ENCODE results near the gene LIPA. TPM values are rescaled to one million over a fixed set of nuclear protein-coding genes. Genes with fewer than 3 reads are reported as not detected.

Gene LIPA
- polyA plus RNA-seq, 1 donor (not counting 4 experiments of a cell fraction or from before 2014, with no cell fraction given): 156 TPM

DNA sequence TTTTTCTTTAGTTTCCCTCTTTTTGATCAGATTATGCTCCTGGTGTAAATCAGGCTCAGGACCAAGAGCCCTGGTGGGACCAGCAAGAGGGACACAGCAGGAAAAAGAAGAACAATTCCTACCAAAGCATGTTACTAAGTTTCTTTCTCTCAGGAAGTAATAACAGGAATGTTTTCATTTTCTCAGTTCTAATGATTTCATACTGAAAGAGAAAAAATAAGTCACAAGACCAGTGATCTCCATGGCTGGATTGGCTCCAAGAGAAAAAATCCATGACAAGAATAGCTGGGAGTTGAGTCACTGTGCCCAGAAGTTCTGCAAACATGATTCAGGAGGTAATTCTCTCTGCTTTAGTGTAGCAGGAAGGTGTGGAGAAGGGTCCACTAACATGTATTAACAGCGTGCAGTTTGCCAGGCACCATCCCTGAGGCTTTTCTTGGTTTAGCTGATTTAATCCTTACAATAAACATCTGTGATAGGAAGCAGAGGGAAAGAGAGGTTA lies 26.5 kb upstream of the LIPA start:
- dilution Hi-C loops (cut with MboI; ENCODE audit: extremely low pct_ligation_motif_present, low sequenced_read_pairs): no loop called here
- Histone ChIP-seq H3K9ac (ENCODE audit: control insufficient read depth, extremely low read depth, insufficient read depth, low read length) (peak overlapping the region; percentile 79), H3K27me3 (ENCODE audit: control insufficient read depth, extremely low read depth, insufficient read depth, low read length) (no peaks in the 10 kb centered on the region), H3K36me3 (ENCODE audit: control insufficient read depth in 2 of 2, extremely low read depth in 1 of 2, insufficient read depth in 2 of 2, low read length in 2 of 2) (no peaks in the 10 kb centered on the region), H3K9me3 (ENCODE audit: control insufficient read depth, low read depth, low read length) (no peaks in the 10 kb centered on the region), H4K20me1 (ENCODE audit: control insufficient read depth, extremely low read depth, insufficient read depth, low read length) (no peaks in the 10 kb centered on the region), H3K9me1 (ENCODE audit: control insufficient read depth, extremely low read depth, insufficient read depth, low read length) (peaks cover 2% of the 10 kb centered on the region), H3K4me3 (ENCODE audit: control insufficient read depth in 2 of 3, extremely low read depth in 1 of 3, insufficient read depth in 2 of 3, low read depth in 1 of 3, low read length in 3 of 3) (peak overlapping the region in 2 of 3 experiments; percentile 29 to 41), H3K4me1 (ENCODE audit: control insufficient read depth, extremely low read depth, insufficient read depth, low read length) (peaks cover 60% of the 10 kb centered on the region), H3K4me2 (ENCODE audit: control insufficient read depth, extremely low read depth, insufficient read depth, low read depth, low read length) (peak overlapping the region; percentile 82), H2AFZ (ENCODE audit: control insufficient read depth, low read length) (peak overlapping the region; percentile 29), H3K27ac (ENCODE audit: control insufficient read depth, insufficient read depth, low read length) (peak overlapping the region; percentile 97), H3K79me2 (ENCODE audit: control insufficient read depth, insufficient read depth, low read length) (no peaks in the 10 kb centered on the region)
- TF ChIP-seq, protein P1, sequence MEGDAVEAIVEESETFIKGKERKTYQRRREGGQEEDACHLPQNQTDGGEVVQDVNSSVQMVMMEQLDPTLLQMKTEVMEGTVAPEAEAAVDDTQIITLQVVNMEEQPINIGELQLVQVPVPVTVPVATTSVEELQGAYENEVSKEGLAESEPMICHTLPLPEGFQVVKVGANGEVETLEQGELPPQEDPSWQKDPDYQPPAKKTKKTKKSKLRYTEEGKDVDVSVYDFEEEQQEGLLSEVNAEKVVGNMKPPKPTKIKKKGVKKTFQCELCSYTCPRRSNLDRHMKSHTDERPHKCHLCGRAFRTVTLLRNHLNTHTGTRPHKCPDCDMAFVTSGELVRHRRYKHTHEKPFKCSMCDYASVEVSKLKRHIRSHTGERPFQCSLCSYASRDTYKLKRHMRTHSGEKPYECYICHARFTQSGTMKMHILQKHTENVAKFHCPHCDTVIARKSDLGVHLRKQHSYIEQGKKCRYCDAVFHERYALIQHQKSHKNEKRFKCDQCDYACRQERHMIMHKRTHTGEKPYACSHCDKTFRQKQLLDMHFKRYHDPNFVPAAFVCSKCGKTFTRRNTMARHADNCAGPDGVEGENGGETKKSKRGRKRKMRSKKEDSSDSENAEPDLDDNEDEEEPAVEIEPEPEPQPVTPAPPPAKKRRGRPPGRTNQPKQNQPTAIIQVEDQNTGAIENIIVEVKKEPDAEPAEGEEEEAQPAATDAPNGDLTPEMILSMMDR (optimal IDR thresholded peaks at IDR 0.05 in 1 of 3, IDR thresholded peaks at IDR 0.05 in 1 of 3, conservative IDR thresholded peaks at IDR 0.05 in 1 of 3; ENCODE audit: extremely low read depth in 1 of 3, insufficient read depth in 2 of 3, low read length in 3 of 3): no peak
- no peak for TF ChIP-seq EZH2 (IDR thresholded peaks at IDR 0.05; ENCODE audit: low read length)
- peak; percentile 99 for FAIRE-seq
- peak; percentile 98 for DNase-seq (ENCODE audit: low read depth, low spot score)

DNA sequence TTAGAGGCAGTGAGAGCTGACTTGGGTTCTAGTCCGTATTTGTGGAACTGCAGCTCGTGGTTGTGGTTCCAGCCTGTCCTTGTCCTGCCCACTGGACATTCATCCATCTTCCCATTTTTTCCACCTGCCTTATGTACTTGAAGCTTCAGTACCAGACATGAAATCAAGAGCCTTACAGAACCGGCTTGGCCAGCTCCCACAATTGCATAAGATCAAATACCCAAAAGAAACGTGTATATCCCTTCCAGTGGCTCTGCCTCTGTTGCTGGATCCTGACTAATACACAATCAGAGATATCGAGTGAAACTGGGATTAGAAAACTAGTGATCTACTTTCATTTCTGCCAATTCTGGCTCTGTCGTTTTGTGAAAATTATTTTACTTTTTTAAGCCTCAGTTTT lies 23.8 kb upstream of the LIPA start:
- FAIRE-seq (peak; percentile 66), DNase-seq (ENCODE audit: low read depth, low spot score) (no peak)
- Histone ChIP-seq H4K20me1 (ENCODE audit: control insufficient read depth, extremely low read depth, insufficient read depth, low read length) (no peaks in the 10 kb centered on the region), H3K27ac (ENCODE audit: control insufficient read depth, insufficient read depth, low read length) (peak overlapping the region; percentile 45), H3K4me3 (ENCODE audit: control insufficient read depth in 2 of 3, extremely low read depth in 1 of 3, insufficient read depth in 2 of 3, low read depth in 1 of 3, low read length in 3 of 3) (peak overlapping the region in 2 of 3 experiments; percentile 13 to 35), H3K9me1 (ENCODE audit: control insufficient read depth, extremely low read depth, insufficient read depth, low read length) (peaks cover 2% of the 10 kb centered on the region), H3K27me3 (ENCODE audit: control insufficient read depth, extremely low read depth, insufficient read depth, low read length) (no peaks in the 10 kb centered on the region), H3K36me3 (ENCODE audit: control insufficient read depth in 2 of 2, extremely low read depth in 1 of 2, insufficient read depth in 2 of 2, low read length in 2 of 2) (no peaks in the 10 kb centered on the region), H3K4me1 (ENCODE audit: control insufficient read depth, extremely low read depth, insufficient read depth, low read length) (peaks cover 44% of the 10 kb centered on the region), H3K9ac (ENCODE audit: control insufficient read depth, extremely low read depth, insufficient read depth, low read length) (peak overlapping the region; percentile 14), H3K4me2 (ENCODE audit: control insufficient read depth, extremely low read depth, insufficient read depth, low read depth, low read length) (peak overlapping the region; percentile 81), H2AFZ (ENCODE audit: control insufficient read depth, low read length) (peak overlapping the region; percentile 56), H3K9me3 (ENCODE audit: control insufficient read depth, low read depth, low read length) (no peaks in the 10 kb centered on the region), H3K79me2 (ENCODE audit: control insufficient read depth, insufficient read depth, low read length) (no peaks in the 10 kb centered on the region)
- TF ChIP-seq, protein P1 (optimal IDR thresholded peaks at IDR 0.05 in 1 of 3, IDR thresholded peaks at IDR 0.05 in 1 of 3, conservative IDR thresholded peaks at IDR 0.05 in 1 of 3; ENCODE audit: extremely low read depth in 1 of 3, insufficient read depth in 2 of 3, low read length in 3 of 3): no peak
- no peak for TF ChIP-seq EZH2 (IDR thresholded peaks at IDR 0.05; ENCODE audit: low read length)
- dilution Hi-C loops (cut with MboI; ENCODE audit: extremely low pct_ligation_motif_present, low sequenced_read_pairs): no loop called here
